ENCODE measurements around the gene PLCB3. TPM values are rescaled to one million over a fixed set of nuclear protein-coding genes. Genes with fewer than 3 reads are reported as not detected.
"Not testable (repeated sequence)": the region's sequence is repeated elsewhere in the genome, so short reads cannot be mapped to it uniquely, and the experiment has no call there.

The PLCB3 gene
- total and polyA plus RNA-seq, 2 of the 13 experiments (the other 11 are each of a cell fraction or from before 2014, with no cell fraction given) = 7.5 to 13.8 TPM

DNA sequence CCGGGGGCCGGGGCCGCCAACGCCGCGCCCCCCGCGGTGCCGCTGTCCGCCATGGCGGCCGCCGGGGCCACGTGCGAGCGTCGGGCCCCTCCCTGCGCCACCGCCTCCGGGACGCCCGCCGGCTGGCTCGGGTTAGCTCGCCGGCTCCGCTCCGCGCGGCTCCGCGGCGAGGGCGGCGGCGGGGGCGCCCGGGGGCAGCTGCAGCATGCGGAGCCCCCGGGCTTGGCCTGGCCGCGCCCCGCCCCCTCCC lies 4.8 kb upstream of the PLCB3 start:
- CTCF ChIA-PET (ENCODE audit: low intra/inter-chr PET ratio, low total read pairs) = not testable (repeated sequence)
- TF ChIP-seq, protein P1, sequence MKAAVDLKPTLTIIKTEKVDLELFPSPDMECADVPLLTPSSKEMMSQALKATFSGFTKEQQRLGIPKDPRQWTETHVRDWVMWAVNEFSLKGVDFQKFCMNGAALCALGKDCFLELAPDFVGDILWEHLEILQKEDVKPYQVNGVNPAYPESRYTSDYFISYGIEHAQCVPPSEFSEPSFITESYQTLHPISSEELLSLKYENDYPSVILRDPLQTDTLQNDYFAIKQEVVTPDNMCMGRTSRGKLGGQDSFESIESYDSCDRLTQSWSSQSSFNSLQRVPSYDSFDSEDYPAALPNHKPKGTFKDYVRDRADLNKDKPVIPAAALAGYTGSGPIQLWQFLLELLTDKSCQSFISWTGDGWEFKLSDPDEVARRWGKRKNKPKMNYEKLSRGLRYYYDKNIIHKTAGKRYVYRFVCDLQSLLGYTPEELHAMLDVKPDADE (CRISPR knock-in tag; IDR thresholded peaks at IDR 0.05) = 0 out of 2 replicates have a peak, but pooled peaks have one; percentile 41
- peak; percentile 14; the same call in 1 of the 2 replicates for TF ChIP-seq ZNF777 (CRISPR knock-in tag; IDR thresholded peaks at IDR 0.05)
- TF ChIP-seq TMF1 (CRISPR knock-in tag; IDR thresholded peaks at IDR 0.05; ENCODE audit: low read depth) = 0 out of 2 replicates have a peak, but pooled peaks have one; percentile 31
- peak; percentile 63 for TF ChIP-seq ZFP36 (IDR thresholded peaks at IDR 0.05; ENCODE audit: borderline replicate concordance, low read depth, low read length, partially characterized antibody)
- TF ChIP-seq, protein P2, sequence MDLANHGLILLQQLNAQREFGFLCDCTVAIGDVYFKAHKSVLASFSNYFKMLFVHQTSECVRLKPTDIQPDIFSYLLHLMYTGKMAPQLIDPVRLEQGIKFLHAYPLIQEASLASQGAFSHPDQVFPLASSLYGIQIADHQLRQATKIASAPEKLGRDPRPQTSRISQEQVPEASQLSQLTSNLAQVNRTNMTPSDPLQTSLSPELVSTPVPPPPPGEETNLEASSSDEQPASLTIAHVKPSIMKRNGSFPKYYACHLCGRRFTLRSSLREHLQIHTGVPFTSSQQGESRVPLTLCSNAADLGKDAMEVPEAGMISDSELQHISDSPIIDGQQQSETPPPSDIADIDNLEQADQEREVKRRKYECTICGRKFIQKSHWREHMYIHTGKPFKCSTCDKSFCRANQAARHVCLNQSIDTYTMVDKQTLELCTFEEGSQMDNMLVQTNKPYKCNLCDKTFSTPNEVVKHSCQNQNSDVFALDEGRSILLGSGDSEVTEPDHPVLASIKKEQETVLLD (CRISPR knock-in tag; IDR thresholded peaks at IDR 0.05; ENCODE audit: low read depth) = peak; percentile 66; the same call in 1 of the 2 replicates
- TF ChIP-seq YEATS4 (CRISPR knock-in tag; IDR thresholded peaks at IDR 0.05; ENCODE audit: borderline replicate concordance) = peak; percentile 10; the same call in 1 of the 2 replicates
- TF ChIP-seq YY1 (IDR thresholded peaks at IDR 0.05; ENCODE audit: insufficient read depth, insufficient replicate concordance, low read depth, low read length) = peak; percentile 7

More for the DNA sequence above, 4.8 kb upstream of the PLCB3 start:
- H3K27ac ChIP-seq (ENCODE audit: extremely low read length, insufficient read depth, low read length) = peak overlapping the region; percentile 68
- H3K36me3 ChIP-seq (replicated peaks in 1 of 2; ENCODE audit: control insufficient read depth in 1 of 2, insufficient read depth in 2 of 2, low read length in 2 of 2) = peaks cover 0 to 11% of the 10 kb centered on the region in 2 experiments; a peak in 2 of 5 replicates
- BruUV-seq (replicated peaks); H3K4me2 ChIP-seq (ENCODE audit: low read depth, low read length); ATAC-seq; in situ Hi-C loops (cut with HindIII; ENCODE audit: extremely low pct_ligation_motif_present, low pct_unique_long_range_greater_than_20kb); DNase-seq (ENCODE audit: low spot score); H2AFZ ChIP-seq (ENCODE audit: low read length); H3K9me3 ChIP-seq (ENCODE audit: low read length); FAIRE-seq; H3K27me3 ChIP-seq (ENCODE audit: control insufficient read depth in 1 of 2, insufficient read depth in 2 of 2, low read length in 2 of 2); H4K20me1 ChIP-seq (ENCODE audit: insufficient read depth, low read length): not testable (repeated sequence)
- peak overlapping the region; percentile 79 for H3K9ac ChIP-seq (ENCODE audit: insufficient read depth, low read depth, low read length)
- peaks cover 26% of the 10 kb centered on the region for H3K79me2 ChIP-seq (ENCODE audit: insufficient read depth, low read length)
- WGBS (ENCODE audit: low lambda C conversion rate) = 0% methylated on average over 6 of the region's 43 CpGs
- POLR2A ChIA-PET = interaction anchor here (1.2 to 8.3 kb wide), 7 partner anchors 9 to 71 kb away, joined by 5 to 113 read pairs (median 7); partner anchors contain the start of genes NUDT22, PRDX5, STIP1 and TRMT112
- H3K4me1 ChIP-seq (ENCODE audit: insufficient read depth, low read length) = peaks cover 66% of the 10 kb centered on the region
- intact Hi-C loops (cut with micrococcal nuclease; ENCODE audit: unreplicated experiment) = loop anchor here (5.0 kb wide), 1 partner anchor 56 kb away; the partner anchor contains the start of gene CATSPERZ
- H3K4me3 ChIP-seq (replicated peaks in 1 of 3; ENCODE audit: insufficient read depth in 1 of 3, low read depth in 2 of 3, low read length in 3 of 3) = peak overlapping the region; percentile 76 to 95 (median 79); a peak in 4 of 6 replicates
